GM12874 (cell line): ENCODE results near the gene PLAAT4.

Source experiments
- TF ChIP-seq, protein P1 (sequence below): IDR thresholded peaks from 2 replicates; pipeline ENCODE4 v1.5.1; 2011; ENCODE audit warnings: low read depth, mild to moderate bottlenecking, control low read depth, low read length, moderate library complexity; ENCODE audit not compliant: insufficient read depth

Gene PLAAT4

GRCh38 chr11:63511048-63511748 is 25.4 kb upstream of the PLAAT4 start:
- TF ChIP-seq, protein P1, sequence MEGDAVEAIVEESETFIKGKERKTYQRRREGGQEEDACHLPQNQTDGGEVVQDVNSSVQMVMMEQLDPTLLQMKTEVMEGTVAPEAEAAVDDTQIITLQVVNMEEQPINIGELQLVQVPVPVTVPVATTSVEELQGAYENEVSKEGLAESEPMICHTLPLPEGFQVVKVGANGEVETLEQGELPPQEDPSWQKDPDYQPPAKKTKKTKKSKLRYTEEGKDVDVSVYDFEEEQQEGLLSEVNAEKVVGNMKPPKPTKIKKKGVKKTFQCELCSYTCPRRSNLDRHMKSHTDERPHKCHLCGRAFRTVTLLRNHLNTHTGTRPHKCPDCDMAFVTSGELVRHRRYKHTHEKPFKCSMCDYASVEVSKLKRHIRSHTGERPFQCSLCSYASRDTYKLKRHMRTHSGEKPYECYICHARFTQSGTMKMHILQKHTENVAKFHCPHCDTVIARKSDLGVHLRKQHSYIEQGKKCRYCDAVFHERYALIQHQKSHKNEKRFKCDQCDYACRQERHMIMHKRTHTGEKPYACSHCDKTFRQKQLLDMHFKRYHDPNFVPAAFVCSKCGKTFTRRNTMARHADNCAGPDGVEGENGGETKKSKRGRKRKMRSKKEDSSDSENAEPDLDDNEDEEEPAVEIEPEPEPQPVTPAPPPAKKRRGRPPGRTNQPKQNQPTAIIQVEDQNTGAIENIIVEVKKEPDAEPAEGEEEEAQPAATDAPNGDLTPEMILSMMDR, result no peak

DNA sequence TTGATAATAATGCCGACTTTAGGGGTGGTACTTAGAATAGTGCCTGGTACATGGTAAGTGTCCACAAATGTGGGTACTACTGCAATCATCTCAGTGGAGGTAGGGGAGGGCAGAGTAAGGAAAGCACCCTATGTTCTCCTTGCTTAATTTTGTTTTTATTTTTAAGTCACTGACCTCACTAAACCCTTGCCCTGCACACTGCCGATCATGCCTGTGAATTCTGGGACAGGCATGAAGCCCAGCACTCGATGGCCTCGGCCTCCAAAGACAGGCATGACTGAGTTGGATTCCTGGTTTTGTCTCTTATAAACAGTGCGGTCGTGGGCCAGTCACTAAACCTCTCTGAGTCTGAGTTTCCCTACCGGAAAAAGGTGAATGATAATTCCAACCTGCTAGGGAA is 23.8 kb upstream of the PLAAT4 start:
- TF ChIP-seq, protein P1, result no peak

DNA sequence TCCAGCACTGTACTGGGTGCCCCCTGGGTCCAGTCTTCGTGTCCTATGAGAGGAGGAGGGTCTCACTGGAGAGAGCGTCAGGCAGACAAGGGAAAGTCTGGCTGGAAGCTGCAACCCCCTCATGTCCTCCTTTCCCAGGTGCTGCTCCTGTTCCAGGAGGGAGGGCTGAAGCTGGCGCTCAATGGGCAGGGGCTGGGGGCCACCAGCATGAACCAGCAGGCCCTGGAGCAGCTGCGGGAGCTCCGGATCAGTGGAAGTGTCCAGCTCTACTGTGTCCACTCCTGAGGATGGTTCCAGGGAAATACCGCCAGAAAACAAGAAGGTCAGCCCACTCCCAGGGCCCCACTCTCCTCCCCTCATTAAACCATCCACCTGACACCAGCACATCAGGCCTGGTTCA is 20.5 kb upstream of the PLAAT4 start:
- TF ChIP-seq, protein P1, result no peak

- TF ChIP-seq, protein P1, result no peak
Measured at GRCh38 chr11:63517156-63517555, 19.5 kb upstream of the PLAAT4 start.

- TF ChIP-seq, protein P1, result no peak
Measured at GRCh38 chr11:63518548-63518947, 18.1 kb upstream of the PLAAT4 start.

DNA sequence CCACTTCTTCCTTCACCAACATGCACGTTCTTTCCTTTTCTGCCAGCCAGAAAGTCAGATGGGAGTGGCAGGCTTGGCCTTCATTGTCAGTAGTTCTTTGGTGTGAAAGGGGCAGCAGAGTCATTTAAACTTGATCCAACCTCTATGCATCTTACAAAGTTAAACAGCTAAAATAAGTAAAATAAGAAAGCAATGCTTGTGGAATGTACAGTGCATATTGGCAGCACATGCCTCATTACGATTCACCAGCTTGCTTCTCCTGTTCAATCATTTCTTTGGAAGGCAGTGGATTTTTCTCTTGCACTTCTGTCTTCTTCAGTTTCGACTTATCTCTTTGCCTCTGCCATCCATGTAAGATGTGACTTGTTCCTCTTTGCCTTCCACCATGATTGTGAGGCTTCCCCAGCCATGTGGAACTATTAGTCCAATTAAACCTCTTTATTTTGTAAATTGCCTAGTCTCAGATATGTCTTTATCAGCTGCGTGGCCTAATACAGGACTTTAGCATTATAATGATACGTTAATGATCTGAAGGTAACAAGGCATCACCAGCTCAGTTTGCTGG is 15.9 kb upstream of the PLAAT4 start:
- TF ChIP-seq, protein P1, result no peak

DNA sequence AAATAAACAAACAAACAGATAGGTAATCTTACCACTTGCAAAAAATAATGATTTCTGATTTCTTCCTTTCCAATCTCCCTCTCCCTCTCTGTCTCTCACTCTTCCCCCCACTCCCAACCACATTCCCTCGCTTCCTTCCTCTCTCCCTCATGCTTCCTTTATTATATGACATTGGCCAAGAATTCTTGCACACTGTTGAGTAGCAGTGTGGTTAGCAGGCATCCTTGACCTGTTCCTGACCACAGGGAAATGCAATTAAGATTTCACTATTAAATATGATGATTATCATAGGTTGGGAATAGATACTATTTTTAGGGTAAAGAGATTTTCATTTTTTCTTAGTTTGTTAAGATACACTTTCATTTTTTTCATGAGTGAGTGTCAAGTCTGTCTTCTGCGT is 14.7 kb upstream of the PLAAT4 start:
- TF ChIP-seq, protein P1, result no peak
